ENCODE data around the gene PRR33.

The PRR33 gene

GRCh38 chr11:1936072-1936780 lies 44.5 kb upstream of the PRR33 start:
- H3K9me3 ChIP-seq (ENCODE audit: insufficient read depth, low read length), result no peaks in the 10 kb centered on the region
- no peak for DNase-seq (ENCODE audit: low read depth, low spot score)
- no peak overlapping the region for H3K9ac ChIP-seq (ENCODE audit: insufficient read length, low read depth)
- TF ChIP-seq SUZ12 (IDR thresholded peaks at IDR 0.05; ENCODE audit: extremely low read depth, insufficient read depth, insufficient read length) (no peak), ZNF274 (IDR thresholded peaks at IDR 0.05; ENCODE audit: low read depth, low read length) (no peak)
- no peaks in the 10 kb centered on the region for H3K36me3 ChIP-seq (ENCODE audit: insufficient read depth, insufficient read length, low read length)
- peaks cover 4% of the 10 kb centered on the region for H3K27me3 ChIP-seq (ENCODE audit: insufficient read depth, insufficient read length)
- H3K4me3 ChIP-seq (ENCODE audit: insufficient read length, low read depth), result no peak overlapping the region
- H3K4me1 ChIP-seq (ENCODE audit: insufficient read depth, insufficient read length), result peaks cover 12% of the 10 kb centered on the region

DNA sequence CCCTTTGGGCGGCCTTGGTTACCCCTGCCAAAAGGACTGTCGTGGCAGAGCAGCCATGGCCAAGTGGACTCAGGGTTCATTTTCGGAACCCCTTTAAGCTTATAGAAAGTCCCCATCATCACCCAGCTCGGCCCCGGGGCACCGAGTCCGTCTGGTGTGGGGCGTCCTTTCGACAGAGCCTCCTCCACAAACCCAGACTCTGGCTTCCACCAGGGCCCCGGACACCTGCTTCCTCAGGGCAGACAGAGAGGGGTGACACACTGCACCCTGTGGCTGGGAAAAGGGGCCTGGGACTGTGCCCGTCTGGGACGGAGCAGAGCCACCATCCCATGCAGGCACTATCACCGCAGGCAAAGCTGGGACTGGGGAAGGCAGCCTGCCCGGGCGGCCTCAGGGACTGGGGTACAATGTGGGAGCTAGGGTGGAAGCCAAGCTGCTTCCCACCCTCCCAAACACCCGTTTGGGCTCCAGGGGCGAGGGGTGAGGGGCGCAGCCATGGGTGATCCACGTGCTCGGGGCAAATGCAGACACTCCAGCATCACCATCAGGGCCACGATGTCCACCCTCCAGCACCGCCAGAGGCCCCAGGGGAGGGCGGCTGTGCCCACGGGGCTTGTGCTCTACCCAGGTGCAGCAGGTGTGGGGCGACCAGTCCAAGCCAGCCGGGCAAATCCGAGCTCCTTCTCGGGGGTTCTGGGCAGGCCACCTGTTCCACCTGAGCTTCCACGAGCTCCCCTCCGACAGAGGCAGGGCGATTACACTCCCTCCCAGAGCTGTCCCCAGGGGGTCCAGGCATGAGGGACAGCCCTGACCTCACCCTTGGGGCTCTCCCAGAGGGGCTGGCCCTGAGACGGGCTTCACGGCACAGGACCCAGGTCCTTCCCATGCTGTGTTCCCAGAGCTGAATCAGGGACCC lies 43.7 kb upstream of the PRR33 start:
- TF ChIP-seq ZNF274 (IDR thresholded peaks at IDR 0.05; ENCODE audit: low read depth, low read length) (no peak), SUZ12 (IDR thresholded peaks at IDR 0.05; ENCODE audit: extremely low read depth, insufficient read depth, insufficient read length) (no peak), YY1 (IDR thresholded peaks at IDR 0.05; ENCODE audit: insufficient read depth, insufficient read length) (no peak)
- Histone ChIP-seq H3K27me3 (ENCODE audit: insufficient read depth, insufficient read length) (peaks cover 4% of the 10 kb centered on the region), H3K4me3 (ENCODE audit: insufficient read length, low read depth) (no peak overlapping the region)

DNA sequence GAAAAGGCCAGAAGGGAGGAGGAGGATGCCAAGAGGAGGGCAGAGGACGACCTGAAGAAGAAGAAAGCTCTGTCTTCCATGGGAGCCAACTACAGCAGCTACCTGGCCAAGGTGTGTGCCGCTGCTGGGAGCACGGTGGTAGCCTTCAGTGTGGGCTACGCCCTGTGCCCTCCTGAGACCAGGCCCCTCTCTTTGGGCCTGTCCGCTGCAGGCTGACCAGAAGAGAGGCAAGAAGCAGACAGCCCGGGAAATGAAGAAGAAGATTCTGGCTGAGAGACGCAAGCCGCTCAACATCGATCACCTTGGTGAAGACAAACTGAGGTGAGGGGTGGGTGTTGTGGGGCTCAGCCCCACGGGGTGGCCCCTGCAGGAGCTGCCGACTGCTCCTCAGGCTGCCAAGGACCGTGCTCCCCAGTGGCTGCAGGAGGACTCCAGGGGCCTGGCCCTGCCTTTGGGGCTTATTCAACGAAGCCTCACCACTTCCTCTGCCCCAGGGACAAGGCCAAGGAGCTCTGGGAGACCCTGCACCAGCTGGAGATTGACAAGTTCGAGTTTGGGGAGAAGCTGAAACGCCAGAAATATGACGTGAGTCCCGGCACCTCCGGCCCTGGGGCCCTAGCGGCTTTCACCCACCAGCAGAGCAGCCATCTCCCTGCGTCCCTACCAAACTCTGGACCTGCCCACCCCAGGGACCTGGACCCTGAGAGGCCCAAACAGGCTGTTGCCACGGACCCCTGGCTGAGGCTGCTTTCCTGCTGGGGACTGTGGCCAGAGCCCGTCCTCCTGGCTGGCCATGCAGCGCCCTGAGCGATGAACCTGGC lies 42.9 kb upstream of the PRR33 start:
- H3K4me1 ChIP-seq (ENCODE audit: insufficient read depth, insufficient read length), result peaks cover 12% of the 10 kb centered on the region
- H3K36me3 ChIP-seq (ENCODE audit: insufficient read depth, insufficient read length, low read length), result no peaks in the 10 kb centered on the region
- peaks cover 4% of the 10 kb centered on the region for H3K27me3 ChIP-seq (ENCODE audit: insufficient read depth, insufficient read length)
- no peak overlapping the region for H3K4me3 ChIP-seq (ENCODE audit: insufficient read length, low read depth)
- H3K9ac ChIP-seq (ENCODE audit: insufficient read length, low read depth), result no peak overlapping the region
- no peak for TF ChIP-seq SUZ12 (IDR thresholded peaks at IDR 0.05; ENCODE audit: extremely low read depth, insufficient read depth, insufficient read length)
- TF ChIP-seq YY1 (IDR thresholded peaks at IDR 0.05; ENCODE audit: insufficient read depth, insufficient read length), result no peak
- TF ChIP-seq ZNF274 (IDR thresholded peaks at IDR 0.05; ENCODE audit: low read depth, low read length), result no peak
- DNase-seq (ENCODE audit: low read depth, low spot score), result no peak
- H3K9me3 ChIP-seq (ENCODE audit: insufficient read depth, low read length), result no peaks in the 10 kb centered on the region

More for the DNA sequence above, 43.7 kb upstream of the PRR33 start:
- H3K9ac ChIP-seq (ENCODE audit: insufficient read length, low read depth), result no peak overlapping the region
- H3K4me1 ChIP-seq (ENCODE audit: insufficient read depth, insufficient read length), result peaks cover 12% of the 10 kb centered on the region
- no peaks in the 10 kb centered on the region for H3K9me3 ChIP-seq (ENCODE audit: insufficient read depth, low read length)
- DNase-seq (ENCODE audit: low read depth, low spot score), result no peak
- H3K36me3 ChIP-seq (ENCODE audit: insufficient read depth, insufficient read length, low read length), result no peaks in the 10 kb centered on the region

DNA sequence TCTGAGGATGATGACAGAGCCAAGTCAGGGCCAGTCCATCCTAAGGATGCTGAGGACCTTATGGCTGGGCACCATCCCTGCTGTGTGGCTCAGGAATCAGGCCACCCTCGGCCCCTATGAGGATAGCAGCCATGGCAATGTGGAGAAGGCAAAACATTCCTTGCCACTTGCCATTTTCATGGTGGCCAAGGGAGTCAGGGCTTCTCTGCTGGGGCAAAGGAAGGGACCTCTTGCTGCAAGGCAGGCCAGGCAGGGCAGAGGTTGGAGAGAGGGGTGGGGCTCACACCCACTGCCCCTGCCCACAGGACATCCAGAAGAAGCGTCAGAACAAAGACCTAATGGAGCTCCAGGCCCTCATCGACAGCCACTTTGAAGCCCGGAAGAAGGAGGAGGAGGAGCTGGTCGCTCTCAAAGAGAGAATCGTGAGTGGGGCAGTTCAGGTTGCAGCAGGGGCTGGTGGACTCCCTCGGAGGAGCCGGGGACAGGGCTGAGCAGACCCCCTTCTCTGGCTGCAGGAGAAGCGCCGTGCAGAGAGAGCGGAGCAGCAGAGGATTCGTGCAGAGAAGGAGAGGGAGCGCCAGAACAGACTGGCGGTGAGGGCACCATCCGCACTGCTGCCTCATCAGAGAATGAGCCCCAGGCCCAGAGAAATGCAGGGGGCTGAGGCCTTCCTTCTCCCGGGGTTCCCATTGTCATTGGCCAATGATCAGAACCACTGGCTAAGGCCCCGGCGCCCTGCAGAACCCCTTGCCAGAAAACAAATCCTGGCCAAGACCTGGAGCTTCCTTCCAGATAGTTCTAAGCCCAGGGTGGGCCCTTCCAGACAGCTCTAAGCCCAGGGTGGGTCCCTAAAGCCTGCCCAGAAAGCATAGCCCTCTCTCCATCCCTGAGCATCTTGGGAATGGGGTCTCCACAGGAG lies 42.0 kb upstream of the PRR33 start:
- Histone ChIP-seq H3K4me3 (ENCODE audit: insufficient read length, low read depth) (no peak overlapping the region), H3K36me3 (ENCODE audit: insufficient read depth, insufficient read length, low read length) (no peaks in the 10 kb centered on the region), H3K27me3 (ENCODE audit: insufficient read depth, insufficient read length) (peaks cover 4% of the 10 kb centered on the region), H3K9ac (ENCODE audit: insufficient read length, low read depth) (no peak overlapping the region), H3K4me1 (ENCODE audit: insufficient read depth, insufficient read length) (peaks cover 12% of the 10 kb centered on the region), H3K9me3 (ENCODE audit: insufficient read depth, low read length) (no peaks in the 10 kb centered on the region)
- TF ChIP-seq SUZ12 (IDR thresholded peaks at IDR 0.05; ENCODE audit: extremely low read depth, insufficient read depth, insufficient read length) (no peak), ZNF274 (IDR thresholded peaks at IDR 0.05; ENCODE audit: low read depth, low read length) (no peak), YY1 (IDR thresholded peaks at IDR 0.05; ENCODE audit: insufficient read depth, insufficient read length) (no peak)
- no peak for DNase-seq (ENCODE audit: low read depth, low spot score)

- TF ChIP-seq YY1 (IDR thresholded peaks at IDR 0.05; ENCODE audit: insufficient read depth, insufficient read length), result no peak
- TF ChIP-seq SUZ12 (IDR thresholded peaks at IDR 0.05; ENCODE audit: extremely low read depth, insufficient read depth, insufficient read length), result no peak
- TF ChIP-seq ZNF274 (IDR thresholded peaks at IDR 0.05; ENCODE audit: low read depth, low read length), result no peak
- Histone ChIP-seq H3K4me3 (ENCODE audit: insufficient read length, low read depth) (no peak overlapping the region), H3K4me1 (ENCODE audit: insufficient read depth, insufficient read length) (peaks cover 17% of the 10 kb centered on the region), H3K9me3 (ENCODE audit: insufficient read depth, low read length) (no peaks in the 10 kb centered on the region), H3K36me3 (ENCODE audit: insufficient read depth, insufficient read length, low read length) (no peaks in the 10 kb centered on the region), H3K27me3 (ENCODE audit: insufficient read depth, insufficient read length) (peaks cover 4% of the 10 kb centered on the region), H3K9ac (ENCODE audit: insufficient read length, low read depth) (no peak overlapping the region)
- no peak for DNase-seq (ENCODE audit: low read depth, low spot score)
Measured at GRCh38 chr11:1932681-1933080, 41.0 kb upstream of the PRR33 start.

- no peaks in the 10 kb centered on the region for H3K36me3 ChIP-seq (ENCODE audit: insufficient read depth, insufficient read length, low read length)
- H3K4me1 ChIP-seq (ENCODE audit: insufficient read depth, insufficient read length), result peaks cover 23% of the 10 kb centered on the region
- DNase-seq (ENCODE audit: low read depth, low spot score), result no peak
Measured at GRCh38 chr11:1932105-1932480, 40.4 kb upstream of the PRR33 start.

More at GRCh38 chr11:1932105-1932480, 40.4 kb upstream of the PRR33 start:
- H3K4me3 ChIP-seq (ENCODE audit: insufficient read length, low read depth), result no peak overlapping the region
- H3K9me3 ChIP-seq (ENCODE audit: insufficient read depth, low read length), result no peaks in the 10 kb centered on the region
- no peak overlapping the region for H3K9ac ChIP-seq (ENCODE audit: insufficient read length, low read depth)
- TF ChIP-seq ZNF274 (IDR thresholded peaks at IDR 0.05; ENCODE audit: low read depth, low read length) (no peak), YY1 (IDR thresholded peaks at IDR 0.05; ENCODE audit: insufficient read depth, insufficient read length) (no peak), SUZ12 (IDR thresholded peaks at IDR 0.05; ENCODE audit: extremely low read depth, insufficient read depth, insufficient read length) (no peak)
- H3K27me3 ChIP-seq (ENCODE audit: insufficient read depth, insufficient read length), result peaks cover 4% of the 10 kb centered on the region
